ENCODE data around the gene MADD. TPM values are rescaled to one million over a fixed set of nuclear protein-coding genes. Genes with fewer than 3 reads are reported as not detected.

Gene MADD
- total and polyA plus RNA-seq, 2 donors (not counting 3 experiments of a cell fraction or from before 2014, with no cell fraction given) = 35.3 to 36.8 TPM

DNA sequence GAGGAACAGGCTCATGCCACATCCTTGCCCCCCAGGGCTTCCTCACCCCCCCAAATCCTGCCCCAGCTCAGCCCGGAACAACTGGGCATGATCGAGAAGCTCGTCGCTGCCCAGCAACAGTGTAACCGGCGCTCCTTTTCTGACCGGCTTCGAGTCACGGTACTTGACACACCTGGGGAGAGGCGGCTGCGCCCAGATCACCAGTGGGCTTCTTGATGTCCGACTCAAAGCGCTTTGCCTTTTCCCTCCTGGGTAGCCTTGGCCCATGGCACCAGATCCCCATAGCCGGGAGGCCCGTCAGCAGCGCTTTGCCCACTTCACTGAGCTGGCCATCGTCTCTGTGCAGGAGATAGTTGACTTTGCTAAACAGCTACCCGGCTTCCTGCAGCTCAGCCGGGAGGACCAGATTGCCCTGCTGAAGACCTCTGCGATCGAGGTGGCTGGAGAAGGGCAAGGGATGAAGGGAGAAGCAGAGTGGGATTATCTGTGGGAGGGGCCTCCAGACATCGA, 8.6 kb upstream of the MADD start:
- dilution Hi-C loops (cut with MboI; ENCODE audit: extremely low pct_ligation_motif_present, low sequenced_read_pairs) (no loop called here), intact Hi-C loops (cut with micrococcal nuclease) (no loop called here)
- TF ChIP-seq FOS (IDR thresholded peaks at IDR 0.05; ENCODE audit: borderline replicate concordance, insufficient read depth, low read length) (no peak), EZH2 (IDR thresholded peaks at IDR 0.05; ENCODE audit: borderline replicate concordance, low read depth, low read length, severe bottlenecking) (no peak), POLR2AphosphoS5 (IDR thresholded peaks at IDR 0.05; ENCODE audit: insufficient read depth, low read depth, low read length) (no peak), POLR2A (IDR thresholded peaks at IDR 0.05; ENCODE audit: low read depth, low read length) (no peak), MYC (IDR thresholded peaks at IDR 0.05; ENCODE audit: low read depth, low read length) (no peak), JUN (IDR thresholded peaks at IDR 0.05; ENCODE audit: borderline replicate concordance, insufficient read depth, insufficient read length, low read depth) (no peak), GATA2 (IDR thresholded peaks at IDR 0.05; ENCODE audit: insufficient read depth, insufficient read length, low read depth, low read length) (no peak)
- TF ChIP-seq, protein P1, sequence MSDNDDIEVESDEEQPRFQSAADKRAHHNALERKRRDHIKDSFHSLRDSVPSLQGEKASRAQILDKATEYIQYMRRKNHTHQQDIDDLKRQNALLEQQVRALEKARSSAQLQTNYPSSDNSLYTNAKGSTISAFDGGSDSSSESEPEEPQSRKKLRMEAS (IDR thresholded peaks at IDR 0.05; ENCODE audit: insufficient read depth, insufficient read length) = no peak
- TF ChIP-seq, protein P2, sequence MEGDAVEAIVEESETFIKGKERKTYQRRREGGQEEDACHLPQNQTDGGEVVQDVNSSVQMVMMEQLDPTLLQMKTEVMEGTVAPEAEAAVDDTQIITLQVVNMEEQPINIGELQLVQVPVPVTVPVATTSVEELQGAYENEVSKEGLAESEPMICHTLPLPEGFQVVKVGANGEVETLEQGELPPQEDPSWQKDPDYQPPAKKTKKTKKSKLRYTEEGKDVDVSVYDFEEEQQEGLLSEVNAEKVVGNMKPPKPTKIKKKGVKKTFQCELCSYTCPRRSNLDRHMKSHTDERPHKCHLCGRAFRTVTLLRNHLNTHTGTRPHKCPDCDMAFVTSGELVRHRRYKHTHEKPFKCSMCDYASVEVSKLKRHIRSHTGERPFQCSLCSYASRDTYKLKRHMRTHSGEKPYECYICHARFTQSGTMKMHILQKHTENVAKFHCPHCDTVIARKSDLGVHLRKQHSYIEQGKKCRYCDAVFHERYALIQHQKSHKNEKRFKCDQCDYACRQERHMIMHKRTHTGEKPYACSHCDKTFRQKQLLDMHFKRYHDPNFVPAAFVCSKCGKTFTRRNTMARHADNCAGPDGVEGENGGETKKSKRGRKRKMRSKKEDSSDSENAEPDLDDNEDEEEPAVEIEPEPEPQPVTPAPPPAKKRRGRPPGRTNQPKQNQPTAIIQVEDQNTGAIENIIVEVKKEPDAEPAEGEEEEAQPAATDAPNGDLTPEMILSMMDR (IDR thresholded peaks at IDR 0.05; ENCODE audit: extremely low read depth in 1 of 2, insufficient read depth in 1 of 2, low read depth in 1 of 2, low read length in 2 of 2) = no peak
- Histone ChIP-seq H3K9me3 (replicated peaks; ENCODE audit: control insufficient read depth, insufficient read depth, low read length) (no peaks in the 10 kb centered on the region), H3K36me3 (ENCODE audit: control insufficient read depth in 2 of 2, extremely low read depth in 1 of 2, insufficient read depth in 2 of 2, low read length in 2 of 2) (no peaks in the 10 kb centered on the region), H3K4me3 (replicated peaks in 1 of 3; ENCODE audit: insufficient read depth in 1 of 3, low read depth in 1 of 3, low read length in 3 of 3) (no peak overlapping the region), H2AFZ (ENCODE audit: low read depth, low read length) (no peak overlapping the region), H4K20me1 (replicated peaks; ENCODE audit: control insufficient read depth, extremely low read depth, insufficient read depth, low read length) (no peaks in the 10 kb centered on the region), H3K9me1 (replicated peaks; ENCODE audit: control insufficient read depth, extremely low read depth, insufficient read depth, low read length) (no peaks in the 10 kb centered on the region), H3K79me2 (ENCODE audit: control insufficient read depth, insufficient read depth, low read length) (no peaks in the 10 kb centered on the region), H3K9ac (replicated peaks; ENCODE audit: extremely low read depth, insufficient read depth, low read length) (no peak overlapping the region), H3K4me1 (ENCODE audit: control insufficient read depth, extremely low read depth, insufficient read depth, low read length) (peaks cover 27% of the 10 kb centered on the region), H3K27ac (ENCODE audit: insufficient read depth, low read depth, low read length) (no peak overlapping the region), H3K4me2 (ENCODE audit: insufficient read depth, low read length) (no peak overlapping the region), H3K27me3 (ENCODE audit: control insufficient read depth in 2 of 2, insufficient read depth in 2 of 2, low read length in 2 of 2) (no peaks in the 10 kb centered on the region)
- FAIRE-seq = no peak
- no peak for DNase-seq (ENCODE audit: low read depth, low spot score)
- ChIA-PET POLR2A (no interaction called here), CTCF (interaction anchor here (0.8 to 3.1 kb wide), 3 partner anchors 12 to 94 kb away, joined by 3 to 16 read pairs (median 7); no protein-coding TSS in a partner anchor)
- BruUV-seq (replicated peaks) = no TSS peak

Measured in endothelial cell of umbilical vein (primary cell).